Measurements from ENCODE around the gene TMEM9. TPM values are rescaled to one million over a fixed set of nuclear protein-coding genes. Genes with fewer than 3 reads are reported as not detected.

Gene TMEM9
- total and polyA plus RNA-seq, 9 of the 15 experiments (the other 6 are each of a cell fraction or from before 2014, with no cell fraction given), result 30.4 to 107 (median 67.6) TPM

DNA sequence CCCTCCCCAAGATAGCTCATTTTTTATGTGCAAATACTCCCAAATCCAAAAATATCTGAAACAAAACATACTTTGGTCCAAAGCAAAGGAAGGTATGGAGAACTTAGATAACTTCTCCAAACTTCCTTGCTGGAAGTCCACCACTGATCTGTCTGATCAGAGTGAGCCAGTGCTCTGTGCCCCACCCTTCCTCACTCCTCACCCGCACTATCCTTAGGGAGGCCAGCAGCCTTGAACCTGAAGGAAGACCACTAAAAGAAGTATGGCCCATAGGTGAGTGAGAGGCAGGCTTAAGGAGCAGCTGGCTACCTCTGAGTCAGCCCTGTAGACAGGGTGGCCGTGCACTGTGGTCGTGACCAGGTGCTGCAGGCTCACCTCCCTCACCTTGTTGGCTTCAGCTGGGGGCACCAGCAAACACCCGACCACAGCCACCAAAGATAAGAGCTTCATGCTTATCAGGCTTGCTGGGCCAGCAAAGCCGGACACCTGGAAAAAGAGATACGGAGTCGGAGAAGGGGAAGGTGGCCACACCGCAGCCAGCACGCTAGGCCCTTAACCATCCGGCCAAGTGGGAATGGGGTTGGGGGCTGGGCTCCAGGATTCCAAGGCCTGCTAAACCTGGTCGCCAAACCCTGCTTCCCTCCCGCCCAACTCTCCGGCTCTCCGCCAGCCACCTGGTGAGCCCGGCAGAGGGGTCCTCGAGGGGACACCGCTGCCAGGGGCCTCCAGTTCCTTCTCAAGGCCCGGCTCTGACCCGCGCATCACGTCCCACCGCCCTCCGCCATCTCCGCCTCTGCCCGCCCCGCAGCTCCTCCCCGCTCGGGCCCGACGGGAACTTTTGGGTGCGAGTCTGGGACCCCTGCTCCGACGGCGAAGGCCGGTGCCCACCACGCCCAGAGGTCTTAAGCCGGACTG lies 543 bp downstream of the TMEM9 start (continued):
- TF ChIP-seq, protein P1, sequence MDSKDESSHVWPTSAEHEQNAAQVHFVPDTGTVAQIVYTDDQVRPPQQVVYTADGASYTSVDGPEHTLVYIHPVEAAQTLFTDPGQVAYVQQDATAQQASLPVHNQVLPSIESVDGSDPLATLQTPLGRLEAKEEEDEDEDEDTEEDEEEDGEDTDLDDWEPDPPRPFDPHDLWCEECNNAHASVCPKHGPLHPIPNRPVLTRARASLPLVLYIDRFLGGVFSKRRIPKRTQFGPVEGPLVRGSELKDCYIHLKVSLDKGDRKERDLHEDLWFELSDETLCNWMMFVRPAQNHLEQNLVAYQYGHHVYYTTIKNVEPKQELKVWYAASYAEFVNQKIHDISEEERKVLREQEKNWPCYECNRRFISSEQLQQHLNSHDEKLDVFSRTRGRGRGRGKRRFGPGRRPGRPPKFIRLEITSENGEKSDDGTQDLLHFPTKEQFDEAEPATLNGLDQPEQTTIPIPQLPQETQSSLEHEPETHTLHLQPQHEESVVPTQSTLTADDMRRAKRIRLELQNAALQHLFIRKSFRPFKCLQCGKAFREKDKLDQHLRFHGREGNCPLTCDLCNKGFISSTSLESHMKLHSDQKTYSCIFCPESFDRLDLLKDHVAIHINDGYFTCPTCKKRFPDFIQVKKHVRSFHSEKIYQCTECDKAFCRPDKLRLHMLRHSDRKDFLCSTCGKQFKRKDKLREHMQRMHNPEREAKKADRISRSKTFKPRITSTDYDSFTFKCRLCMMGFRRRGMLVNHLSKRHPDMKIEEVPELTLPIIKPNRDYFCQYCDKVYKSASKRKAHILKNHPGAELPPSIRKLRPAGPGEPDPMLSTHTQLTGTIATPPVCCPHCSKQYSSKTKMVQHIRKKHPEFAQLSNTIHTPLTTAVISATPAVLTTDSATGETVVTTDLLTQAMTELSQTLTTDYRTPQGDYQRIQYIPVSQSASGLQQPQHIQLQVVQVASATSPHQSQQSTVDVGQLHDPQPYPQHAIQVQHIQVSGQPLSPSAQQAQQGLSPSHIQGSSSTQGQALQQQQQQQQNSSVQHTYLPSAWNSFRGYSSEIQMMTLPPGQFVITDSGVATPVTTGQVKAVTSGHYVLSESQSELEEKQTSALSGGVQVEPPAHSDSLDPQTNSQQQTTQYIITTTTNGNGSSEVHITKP (IDR thresholded peaks at IDR 0.05; ENCODE audit: partially characterized antibody), result no peak
- TF ChIP-seq CBX1 (IDR thresholded peaks at IDR 0.05; ENCODE audit: low read depth) (no peak), CREB3 (tag; conservative IDR thresholded peaks at IDR 0.05; ENCODE audit: low read depth) (no peak), ZSCAN32 (CRISPR knock-in tag; IDR thresholded peaks at IDR 0.05) (no peak)
- TF ChIP-seq, protein P2, sequence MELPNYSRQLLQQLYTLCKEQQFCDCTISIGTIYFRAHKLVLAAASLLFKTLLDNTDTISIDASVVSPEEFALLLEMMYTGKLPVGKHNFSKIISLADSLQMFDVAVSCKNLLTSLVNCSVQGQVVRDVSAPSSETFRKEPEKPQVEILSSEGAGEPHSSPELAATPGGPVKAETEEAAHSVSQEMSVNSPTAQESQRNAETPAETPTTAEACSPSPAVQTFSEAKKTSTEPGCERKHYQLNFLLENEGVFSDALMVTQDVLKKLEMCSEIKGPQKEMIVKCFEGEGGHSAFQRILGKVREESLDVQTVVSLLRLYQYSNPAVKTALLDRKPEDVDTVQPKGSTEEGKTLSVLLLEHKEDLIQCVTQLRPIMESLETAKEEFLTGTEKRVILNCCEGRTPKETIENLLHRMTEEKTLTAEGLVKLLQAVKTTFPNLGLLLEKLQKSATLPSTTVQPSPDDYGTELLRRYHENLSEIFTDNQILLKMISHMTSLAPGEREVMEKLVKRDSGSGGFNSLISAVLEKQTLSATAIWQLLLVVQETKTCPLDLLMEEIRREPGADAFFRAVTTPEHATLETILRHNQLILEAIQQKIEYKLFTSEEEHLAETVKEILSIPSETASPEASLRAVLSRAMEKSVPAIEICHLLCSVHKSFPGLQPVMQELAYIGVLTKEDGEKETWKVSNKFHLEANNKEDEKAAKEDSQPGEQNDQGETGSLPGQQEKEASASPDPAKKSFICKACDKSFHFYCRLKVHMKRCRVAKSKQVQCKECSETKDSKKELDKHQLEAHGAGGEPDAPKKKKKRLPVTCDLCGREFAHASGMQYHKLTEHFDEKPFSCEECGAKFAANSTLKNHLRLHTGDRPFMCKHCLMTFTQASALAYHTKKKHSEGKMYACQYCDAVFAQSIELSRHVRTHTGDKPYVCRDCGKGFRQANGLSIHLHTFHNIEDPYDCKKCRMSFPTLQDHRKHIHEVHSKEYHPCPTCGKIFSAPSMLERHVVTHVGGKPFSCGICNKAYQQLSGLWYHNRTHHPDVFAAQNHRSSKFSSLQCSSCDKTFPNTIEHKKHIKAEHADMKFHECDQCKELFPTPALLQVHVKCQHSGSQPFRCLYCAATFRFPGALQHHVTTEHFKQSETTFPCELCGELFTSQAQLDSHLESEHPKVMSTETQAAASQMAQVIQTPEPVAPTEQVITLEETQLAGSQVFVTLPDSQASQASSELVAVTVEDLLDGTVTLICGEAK (IDR thresholded peaks at IDR 0.05), result no peak
- TF ChIP-seq, protein P2 (CRISPR knock-in tag; IDR thresholded peaks at IDR 0.05), result no peak
- TF ChIP-seq, protein P3, sequence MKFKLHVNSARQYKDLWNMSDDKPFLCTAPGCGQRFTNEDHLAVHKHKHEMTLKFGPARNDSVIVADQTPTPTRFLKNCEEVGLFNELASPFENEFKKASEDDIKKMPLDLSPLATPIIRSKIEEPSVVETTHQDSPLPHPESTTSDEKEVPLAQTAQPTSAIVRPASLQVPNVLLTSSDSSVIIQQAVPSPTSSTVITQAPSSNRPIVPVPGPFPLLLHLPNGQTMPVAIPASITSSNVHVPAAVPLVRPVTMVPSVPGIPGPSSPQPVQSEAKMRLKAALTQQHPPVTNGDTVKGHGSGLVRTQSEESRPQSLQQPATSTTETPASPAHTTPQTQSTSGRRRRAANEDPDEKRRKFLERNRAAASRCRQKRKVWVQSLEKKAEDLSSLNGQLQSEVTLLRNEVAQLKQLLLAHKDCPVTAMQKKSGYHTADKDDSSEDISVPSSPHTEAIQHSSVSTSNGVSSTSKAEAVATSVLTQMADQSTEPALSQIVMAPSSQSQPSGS (CRISPR knock-in tag; IDR thresholded peaks at IDR 0.05), result no peak
- TF ChIP-seq, protein P4, sequence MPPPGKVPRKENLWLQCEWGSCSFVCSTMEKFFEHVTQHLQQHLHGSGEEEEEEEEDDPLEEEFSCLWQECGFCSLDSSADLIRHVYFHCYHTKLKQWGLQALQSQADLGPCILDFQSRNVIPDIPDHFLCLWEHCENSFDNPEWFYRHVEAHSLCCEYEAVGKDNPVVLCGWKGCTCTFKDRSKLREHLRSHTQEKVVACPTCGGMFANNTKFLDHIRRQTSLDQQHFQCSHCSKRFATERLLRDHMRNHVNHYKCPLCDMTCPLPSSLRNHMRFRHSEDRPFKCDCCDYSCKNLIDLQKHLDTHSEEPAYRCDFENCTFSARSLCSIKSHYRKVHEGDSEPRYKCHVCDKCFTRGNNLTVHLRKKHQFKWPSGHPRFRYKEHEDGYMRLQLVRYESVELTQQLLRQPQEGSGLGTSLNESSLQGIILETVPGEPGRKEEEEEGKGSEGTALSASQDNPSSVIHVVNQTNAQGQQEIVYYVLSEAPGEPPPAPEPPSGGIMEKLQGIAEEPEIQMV (tag; conservative IDR thresholded peaks at IDR 0.05; ENCODE audit: low read depth), result no peak

Measured in K562 (cell line).